ENCODE results near the gene TEPSIN.

- TF ChIP-seq GABPA (IDR thresholded peaks at IDR 0.05; ENCODE audit: low read depth) (no peak), CTCF (IDR thresholded peaks at IDR 0.05; ENCODE audit: insufficient read depth, low read length) (no peak), POLR2AphosphoS5 (IDR thresholded peaks at IDR 0.05; ENCODE audit: low read depth) (no peak)
Measured at GRCh38 chr17:81237591-81238489, 1.0 kb downstream of the TEPSIN start.
